Measurements from ENCODE around the gene CLIC4.

CLIC4 gene

DNA sequence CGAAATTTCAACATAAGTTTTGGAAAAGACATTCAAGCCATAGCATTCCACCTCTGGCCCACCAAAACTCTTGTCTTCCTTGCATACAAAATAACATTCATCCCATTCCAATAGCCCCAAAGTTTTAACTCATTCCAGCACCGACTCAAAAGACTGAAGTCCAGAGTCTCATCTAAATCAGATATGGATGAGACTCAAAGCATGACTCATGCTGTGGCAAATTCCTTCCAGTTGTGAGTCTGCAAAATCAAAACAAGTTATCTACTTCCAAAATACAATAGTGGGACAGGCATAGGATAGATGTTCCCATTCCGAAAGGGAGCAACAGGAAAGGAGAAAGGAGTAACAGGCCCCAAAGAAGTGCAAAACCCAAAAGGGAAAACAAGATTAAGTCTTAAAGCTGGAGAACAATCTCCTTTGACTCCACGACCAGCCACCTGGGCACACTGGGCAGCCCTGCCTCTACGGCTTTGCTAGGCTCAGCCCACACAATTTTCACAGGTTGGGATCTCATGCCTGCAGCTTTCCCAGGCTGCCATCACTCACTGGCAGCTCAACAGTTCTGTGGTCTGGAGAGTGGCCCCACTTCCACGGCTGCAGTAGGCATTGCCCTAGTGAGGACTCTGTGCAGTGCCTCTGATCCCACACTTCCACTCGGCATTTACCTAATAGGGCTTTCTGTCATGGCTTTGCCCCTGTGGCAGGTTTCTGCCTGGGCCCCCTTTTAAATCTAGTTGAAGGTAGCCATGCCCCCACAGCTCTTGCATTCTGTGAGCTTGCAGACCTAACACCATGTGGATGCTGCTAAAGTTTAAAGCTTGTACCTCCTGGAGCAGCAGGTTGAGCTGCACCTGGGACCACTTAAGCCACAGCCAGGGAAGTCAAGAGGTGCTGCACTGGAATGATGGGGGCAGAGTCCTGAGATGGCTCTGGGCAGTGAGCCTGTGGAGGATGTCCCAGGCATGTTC is 133.8 kb downstream of the CLIC4 start:
- in situ Hi-C loops (cut with HindIII; ENCODE audit: low pct_ligation_motif_present, low sequenced_read_pairs), result no loop called here
- H3K27ac ChIP-seq, result no peak overlapping the region

DNA sequence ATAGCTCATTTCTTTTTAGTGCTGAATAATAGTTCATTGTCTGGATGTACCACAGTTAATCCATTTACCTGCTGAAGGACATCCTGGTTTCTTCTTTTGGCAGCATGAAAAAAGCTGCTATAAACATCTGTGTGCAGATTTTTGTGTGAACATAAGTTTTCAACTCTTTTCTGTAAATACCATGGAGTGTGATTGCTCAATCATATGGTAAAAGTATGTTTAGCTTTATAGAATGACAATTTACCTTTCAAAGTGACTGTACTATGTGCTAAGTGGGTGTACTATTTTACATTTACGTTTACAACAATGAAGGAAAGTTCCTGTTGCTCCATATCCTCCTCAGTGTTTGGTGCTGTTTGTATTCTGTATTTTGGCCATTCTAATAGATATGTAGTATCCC is 135.8 kb downstream of the CLIC4 start:
- no peak for TF ChIP-seq CTCF (IDR thresholded peaks at IDR 0.05; ENCODE audit: low read depth, low read length, missing control alignments)
- Histone ChIP-seq H3K4me3 (ENCODE audit: low read depth, low read length) (no peak overlapping the region), H3K27ac (no peak overlapping the region), H3K36me3 (replicated peaks) (no peaks in the 10 kb centered on the region), H3K27me3 (replicated peaks) (no peaks in the 10 kb centered on the region)
- DNase-seq, result no peak
- in situ Hi-C loops (cut with HindIII; ENCODE audit: low pct_ligation_motif_present, low sequenced_read_pairs), result no loop called here

More for the DNA sequence above, 133.8 kb downstream of the CLIC4 start:
- no peaks in the 10 kb centered on the region for H3K27me3 ChIP-seq (replicated peaks)
- H3K36me3 ChIP-seq (replicated peaks), result no peaks in the 10 kb centered on the region
- no peak for TF ChIP-seq CTCF (IDR thresholded peaks at IDR 0.05; ENCODE audit: low read depth, low read length, missing control alignments)
- DNase-seq, result peak; percentile 47
- no peak overlapping the region for H3K4me3 ChIP-seq (ENCODE audit: low read depth, low read length)

DNA sequence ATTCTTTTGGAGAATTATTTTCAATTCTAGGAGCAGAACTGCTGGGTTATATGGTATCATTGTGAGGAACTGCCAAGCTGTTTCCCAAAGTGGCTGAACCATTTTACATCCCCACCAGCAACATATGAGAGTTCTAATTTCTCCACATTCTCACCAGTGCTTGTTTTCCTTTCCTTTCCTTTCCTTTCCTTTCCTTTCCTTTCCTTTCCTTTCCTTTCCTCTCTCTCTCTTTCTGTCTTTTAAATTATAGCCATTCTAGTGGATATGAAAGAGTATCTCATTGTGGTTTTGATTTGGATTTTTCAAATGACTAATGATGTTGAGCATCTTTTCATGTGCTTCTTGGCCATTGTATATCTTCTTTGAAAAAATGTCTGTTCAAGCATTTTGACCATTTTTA is 139.5 kb downstream of the CLIC4 start:
- no peak for DNase-seq
- in situ Hi-C loops (cut with HindIII; ENCODE audit: low pct_ligation_motif_present, low sequenced_read_pairs), result no loop called here
- H3K4me3 ChIP-seq (ENCODE audit: low read depth, low read length), result no peak overlapping the region
- H3K27me3 ChIP-seq (replicated peaks), result no peaks in the 10 kb centered on the region
- no peak overlapping the region for H3K27ac ChIP-seq
- H3K36me3 ChIP-seq (replicated peaks), result no peaks in the 10 kb centered on the region
- no peak for TF ChIP-seq CTCF (IDR thresholded peaks at IDR 0.05; ENCODE audit: low read depth, low read length, missing control alignments)

DNA sequence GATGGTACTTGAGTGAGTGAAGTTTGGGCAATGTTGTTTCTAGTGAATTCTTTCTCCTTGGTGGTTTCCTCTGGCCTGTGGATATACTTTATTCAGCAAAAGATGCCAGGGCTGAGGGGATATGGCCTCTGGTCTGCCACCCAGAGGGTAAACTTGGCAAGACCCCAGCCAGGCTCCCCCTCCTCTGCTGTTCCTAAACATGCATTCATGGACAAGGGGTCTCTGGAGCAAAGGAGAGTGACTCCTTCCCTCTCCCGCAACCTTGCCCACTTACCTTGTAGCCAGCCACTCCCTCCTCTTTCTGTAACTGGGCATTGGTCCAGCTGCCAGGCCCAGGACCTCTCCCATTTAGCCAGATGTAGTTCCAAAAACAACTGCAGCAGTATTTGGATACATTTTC is 141.0 kb downstream of the CLIC4 start:
- H3K27me3 ChIP-seq (replicated peaks), result no peaks in the 10 kb centered on the region
- no peak overlapping the region for H3K4me3 ChIP-seq (ENCODE audit: low read depth, low read length)
- no peaks in the 10 kb centered on the region for H3K36me3 ChIP-seq (replicated peaks)
- in situ Hi-C loops (cut with HindIII; ENCODE audit: low pct_ligation_motif_present, low sequenced_read_pairs), result no loop called here
- DNase-seq, result no peak
- no peak overlapping the region for H3K27ac ChIP-seq
- TF ChIP-seq CTCF (IDR thresholded peaks at IDR 0.05; ENCODE audit: low read depth, low read length, missing control alignments), result no peak

- Histone ChIP-seq H3K36me3 (replicated peaks) (no peaks in the 10 kb centered on the region), H3K27ac (no peak overlapping the region), H3K4me3 (ENCODE audit: low read depth, low read length) (no peak overlapping the region), H3K27me3 (replicated peaks) (no peaks in the 10 kb centered on the region)
- TF ChIP-seq CTCF (IDR thresholded peaks at IDR 0.05; ENCODE audit: low read depth, low read length, missing control alignments), result no peak
- DNase-seq, result no peak
- in situ Hi-C loops (cut with HindIII; ENCODE audit: low pct_ligation_motif_present, low sequenced_read_pairs), result no loop called here
Observed at GRCh38 chr1:24888061-24888970, 143.1 kb downstream of the CLIC4 start.

Measured in brain microvascular endothelial cell (primary cell).